ENCODE measurements around the gene KCNQ1.

Gene KCNQ1

GRCh38 chr11:2813141-2813908 lies 368.5 kb downstream of the KCNQ1 start:
- Histone ChIP-seq H3K4me3 (ENCODE audit: low read depth in 1 of 2, low read length in 2 of 2) (no peak overlapping the region), H3K27ac (ENCODE audit: low read length) (no peak overlapping the region), H3K9ac (ENCODE audit: low read depth, low read length) (no peak overlapping the region), H4K20me1 (ENCODE audit: insufficient read depth, low read length) (no peaks in the 10 kb centered on the region), H3K27me3 (ENCODE audit: insufficient read depth, low read length, poor library complexity) (no peaks in the 10 kb centered on the region), H3K4me2 (ENCODE audit: insufficient read depth, low read length) (no peak overlapping the region), H2AFZ (ENCODE audit: low read depth, low read length) (no peak overlapping the region), H3K4me1 (ENCODE audit: insufficient read depth, low read length) (no peaks in the 10 kb centered on the region), H3K9me3 (ENCODE audit: insufficient read depth, low read length, severe bottlenecking) (peaks cover 12% of the 10 kb centered on the region), H3K36me3 (ENCODE audit: insufficient read depth, low read length) (no peaks in the 10 kb centered on the region), H3K79me2 (ENCODE audit: insufficient read depth, low read length) (no peaks in the 10 kb centered on the region)
- DNase-seq (peak; percentile 45), ATAC-seq (ENCODE audit: insufficient read depth, low read depth) (peak; percentile 80)
- no peak for TF ChIP-seq EZH2 (IDR thresholded peaks at IDR 0.05; ENCODE audit: borderline replicate concordance, low read depth, low read length, severe bottlenecking)
- TF ChIP-seq CTCF (IDR thresholded peaks at IDR 0.05; ENCODE audit: borderline replicate concordance, extremely low read depth, low read length, poor library complexity, severe bottlenecking), result no peak

- no peak overlapping the region for H3K4me2 ChIP-seq (ENCODE audit: insufficient read depth, low read length)
- H3K36me3 ChIP-seq (ENCODE audit: insufficient read depth, low read length), result no peaks in the 10 kb centered on the region
- H3K79me2 ChIP-seq (ENCODE audit: insufficient read depth, low read length), result no peaks in the 10 kb centered on the region
- H3K9me3 ChIP-seq (ENCODE audit: insufficient read depth, low read length, severe bottlenecking), result peaks cover 14% of the 10 kb centered on the region
- ATAC-seq (ENCODE audit: insufficient read depth, low read depth), result no peak
- no peak overlapping the region for H3K27ac ChIP-seq (ENCODE audit: low read length)
- no peaks in the 10 kb centered on the region for H3K27me3 ChIP-seq (ENCODE audit: insufficient read depth, low read length, poor library complexity)
- no peak for DNase-seq
- no peak overlapping the region for H3K4me3 ChIP-seq (ENCODE audit: low read depth in 1 of 2, low read length in 2 of 2)
- H2AFZ ChIP-seq (ENCODE audit: low read depth, low read length), result no peak overlapping the region
- H3K4me1 ChIP-seq (ENCODE audit: insufficient read depth, low read length), result no peaks in the 10 kb centered on the region
- no peak overlapping the region for H3K9ac ChIP-seq (ENCODE audit: low read depth, low read length)
- no peaks in the 10 kb centered on the region for H4K20me1 ChIP-seq (ENCODE audit: insufficient read depth, low read length)
- TF ChIP-seq EZH2 (IDR thresholded peaks at IDR 0.05; ENCODE audit: borderline replicate concordance, low read depth, low read length, severe bottlenecking) (no peak), CTCF (IDR thresholded peaks at IDR 0.05; ENCODE audit: borderline replicate concordance, extremely low read depth, low read length, poor library complexity, severe bottlenecking) (no peak)
These were observed 369.2 kb downstream of the KCNQ1 start for GRCh38 chr11:2813968-2814367.

GRCh38 chr11:2814751-2815150 lies 369.9 kb downstream of the KCNQ1 start:
- no peaks in the 10 kb centered on the region for H3K4me1 ChIP-seq (ENCODE audit: insufficient read depth, low read length)
- no peaks in the 10 kb centered on the region for H3K36me3 ChIP-seq (ENCODE audit: insufficient read depth, low read length)
- no peak overlapping the region for H2AFZ ChIP-seq (ENCODE audit: low read depth, low read length)
- no peak overlapping the region for H3K4me2 ChIP-seq (ENCODE audit: insufficient read depth, low read length)
- no peak for TF ChIP-seq EZH2 (IDR thresholded peaks at IDR 0.05; ENCODE audit: borderline replicate concordance, low read depth, low read length, severe bottlenecking)
- ATAC-seq (ENCODE audit: insufficient read depth, low read depth) (no peak), DNase-seq (no peak)
- no peak overlapping the region for H3K4me3 ChIP-seq (ENCODE audit: low read depth in 1 of 2, low read length in 2 of 2)
- H3K9me3 ChIP-seq (ENCODE audit: insufficient read depth, low read length, severe bottlenecking), result peaks cover 20% of the 10 kb centered on the region
- H3K27ac ChIP-seq (ENCODE audit: low read length), result no peak overlapping the region
- no peaks in the 10 kb centered on the region for H3K27me3 ChIP-seq (ENCODE audit: insufficient read depth, low read length, poor library complexity)
- no peak overlapping the region for H3K9ac ChIP-seq (ENCODE audit: low read depth, low read length)
- H3K79me2 ChIP-seq (ENCODE audit: insufficient read depth, low read length), result no peaks in the 10 kb centered on the region
- H4K20me1 ChIP-seq (ENCODE audit: insufficient read depth, low read length), result no peaks in the 10 kb centered on the region

GRCh38 chr11:2815762-2816496 lies 371.1 kb downstream of the KCNQ1 start:
- H3K27me3 ChIP-seq (ENCODE audit: insufficient read depth, low read length, poor library complexity), result no peaks in the 10 kb centered on the region
- no peak overlapping the region for H2AFZ ChIP-seq (ENCODE audit: low read depth, low read length)
- H4K20me1 ChIP-seq (ENCODE audit: insufficient read depth, low read length), result no peaks in the 10 kb centered on the region
- H3K9ac ChIP-seq (ENCODE audit: low read depth, low read length), result no peak overlapping the region
- H3K79me2 ChIP-seq (ENCODE audit: insufficient read depth, low read length), result no peaks in the 10 kb centered on the region
- no peak overlapping the region for H3K27ac ChIP-seq (ENCODE audit: low read length)
- peaks cover 26% of the 10 kb centered on the region for H3K9me3 ChIP-seq (ENCODE audit: insufficient read depth, low read length, severe bottlenecking)
- H3K4me1 ChIP-seq (ENCODE audit: insufficient read depth, low read length), result no peaks in the 10 kb centered on the region
- H3K4me3 ChIP-seq (ENCODE audit: low read depth in 1 of 2, low read length in 2 of 2), result no peak overlapping the region
- no peaks in the 10 kb centered on the region for H3K36me3 ChIP-seq (ENCODE audit: insufficient read depth, low read length)
- TF ChIP-seq EZH2 (IDR thresholded peaks at IDR 0.05; ENCODE audit: borderline replicate concordance, low read depth, low read length, severe bottlenecking) (no peak), CTCF (IDR thresholded peaks at IDR 0.05; ENCODE audit: borderline replicate concordance, extremely low read depth, low read length, poor library complexity, severe bottlenecking) (no peak)
- DNase-seq (no peak), ATAC-seq (ENCODE audit: insufficient read depth, low read depth) (no peak)
- no peak overlapping the region for H3K4me2 ChIP-seq (ENCODE audit: insufficient read depth, low read length)
